Measurements from ENCODE around the gene NDP.
"Not testable (repeated sequence)": the region's sequence is repeated elsewhere in the genome, so short reads cannot be mapped to it uniquely, and the experiment has no call there.

The NDP gene

GRCh38 chrX:43970528-43970927 lies 2.7 kb downstream of the NDP start:
- DNase-seq: peak; percentile 77

- peak; percentile 65 for DNase-seq
These were observed 3.4 kb downstream of the NDP start for GRCh38 chrX:43969504-43970501.

GRCh38 chrX:43968359-43968781 lies 4.8 kb downstream of the NDP start:
- no peak for DNase-seq

GRCh38 chrX:43964936-43965335 lies 8.3 kb downstream of the NDP start:
- peak; percentile 22 for DNase-seq

GRCh38 chrX:43963726-43964125 lies 9.5 kb downstream of the NDP start:
- no peak for DNase-seq

- no peak for DNase-seq
These were observed 10.6 kb downstream of the NDP start for GRCh38 chrX:43962636-43963035.

GRCh38 chrX:43961699-43962098 lies 11.5 kb downstream of the NDP start:
- no peak for DNase-seq

- peak; percentile 74 for DNase-seq
These were observed 14.7 kb downstream of the NDP start for GRCh38 chrX:43958529-43958928.

- DNase-seq: no peak
These were observed 17.2 kb downstream of the NDP start for GRCh38 chrX:43956034-43956433.

GRCh38 chrX:43953218-43953617 lies 20.0 kb downstream of the NDP start:
- no peak for DNase-seq

- peak; percentile 9 for DNase-seq
These were observed 23.5 kb downstream of the NDP start for GRCh38 chrX:43949669-43950068.

- DNase-seq: no peak
These were observed 32.2 kb downstream of the NDP start for GRCh38 chrX:43940816-43941474.

GRCh38 chrX:43939187-43939926 lies 33.8 kb downstream of the NDP start:
- no peak for DNase-seq

- not testable (repeated sequence) for DNase-seq
These were observed 51.2 kb downstream of the NDP start for GRCh38 chrX:43922032-43922431.

- not testable (repeated sequence) for DNase-seq
These were observed 62.4 kb downstream of the NDP start for GRCh38 chrX:43910772-43911171.

- DNase-seq: no peak
These were observed 63.2 kb downstream of the NDP start for GRCh38 chrX:43910012-43910411.

- DNase-seq: no peak
These were observed 64.0 kb downstream of the NDP start for GRCh38 chrX:43909141-43909540.

GRCh38 chrX:43899878-43900815 lies 73.0 kb downstream of the NDP start:
- DNase-seq: no peak
